HG02571 (cell line): Measurements from ENCODE around the gene GXYLT2.

Experiments
- ATAC-seq: cut with Tn5 transposase; IDR thresholded peaks from one replicate; pipeline ENCODE4 v1.9.1; 2021; ENCODE audit warnings: mild to moderate bottlenecking, moderate library complexity; ENCODE audit not compliant: unreplicated experiment

The GXYLT2 gene

GRCh38 chr3:73009008-73009407 lies 121.2 kb downstream of the GXYLT2 start:
- ATAC-seq, result no peak

GRCh38 chr3:73009750-73010149 lies 121.9 kb downstream of the GXYLT2 start:
- no peak for ATAC-seq

GRCh38 chr3:73010158-73010557 lies 122.3 kb downstream of the GXYLT2 start:
- no peak for ATAC-seq

GRCh38 chr3:73018298-73018697 lies 130.5 kb downstream of the GXYLT2 start:
- no peak for ATAC-seq

GRCh38 chr3:73018790-73019441 lies 131.1 kb downstream of the GXYLT2 start:
- no peak for ATAC-seq

- no peak for ATAC-seq
Observed at GRCh38 chr3:73021301-73021835, 133.5 kb downstream of the GXYLT2 start.

- ATAC-seq, result no peak
Observed at GRCh38 chr3:73024836-73025235, 137.0 kb downstream of the GXYLT2 start.

- no peak for ATAC-seq
Observed at GRCh38 chr3:73026111-73026759, 138.4 kb downstream of the GXYLT2 start.
